A549 (cell line): Measurements from ENCODE around the gene EMC6. TPM values are rescaled to one million over a fixed set of nuclear protein-coding genes. Genes with fewer than 3 reads are reported as not detected.

Experiments
- ATAC-seq, 2 experiments: fragments of 200-7000 bp in 1 of 2; fragments of >200 bp in 1 of 2; cut with Nextera tagmentation in 1 of 2; cut with Tn5 transposase in 1 of 2; 3 replicates each; pipeline versions ENCODE4 v1.8.0 to v1.9.1; 2018 to 2020; ENCODE audit warnings: mild to moderate bottlenecking in 1 of 2, moderate library complexity in 1 of 2
- CTCF ChIA-PET: fragments of 300-600 bp; sonication (Branson Sonifier 250); formaldehyde crosslinking; extraction: SDS; loops from one replicate; lab custom pipeline; 2021; ENCODE audit warnings: antibody characterized with exemption, inconsistent platforms; lab: Yijun Ruan, JAX
- POLR2A ChIA-PET: fragments of 350-600 bp; formaldehyde crosslinking; extraction: SDS; loops from one replicate; lab custom pipeline; 2021; ENCODE audit warnings: antibody characterized with exemption, inconsistent platforms; lab: Yijun Ruan, JAX
- DNase-seq, 2 experiments: peaks; one replicate each; pipeline versions ENCODE4 v3.0.0 to v3.0.0-alpha.2; 2011 to 2016; ENCODE audit warnings: low read depth in 1 of 2, low spot score in 1 of 2
- FAIRE-seq: peaks from 2 replicates; lab custom pipeline; 2011; peaks lifted over from hg19 to GRCh38; lab: Jason Lieb, UNC
- H3K27ac ChIP-seq, 2 experiments: fragments of >200 bp; sonication (Bioruptor Twin); formaldehyde crosslinking; 3 replicates each; pipeline ENCODE4 v1.5.1; 2016 to 2017
- H3K4me1 ChIP-seq: fragments of >200 bp; sonication (Bioruptor Twin); formaldehyde crosslinking; 3 replicates; pipeline ENCODE4 v1.6.1; 2016
- H3K4me2 ChIP-seq: fragments of >200 bp; sonication (Bioruptor Twin); formaldehyde crosslinking; 3 replicates; pipeline ENCODE4 v1.6.1; 2016
- H3K4me3 ChIP-seq: fragments of >200 bp; sonication (Bioruptor Twin); formaldehyde crosslinking; 3 replicates; pipeline ENCODE4 v1.5.1; 2016
- H3K9me3 ChIP-seq: fragments of >200 bp; sonication (Bioruptor Twin); formaldehyde crosslinking; 3 replicates; pipeline ENCODE4 v1.6.1; 2016
- BCL3 ChIP-seq: fragments of >200 bp; sonication (Bioruptor Twin); formaldehyde crosslinking; IDR thresholded peaks from 3 replicates; pipeline ENCODE4 v1.6.1; 2016
- BHLHE40 ChIP-seq: IDR thresholded peaks from 2 replicates; pipeline ENCODE4 v1.6.1; 2012; ENCODE audit warnings: low read depth, low read length, inconsistent platforms
- E2F6 ChIP-seq: IDR thresholded peaks from 2 replicates; pipeline ENCODE4 v1.6.1; 2012; ENCODE audit warnings: low read depth, borderline replicate concordance
- ELK1 ChIP-seq: fragments of 150-350 bp; IDR thresholded peaks from 2 replicates; pipeline ENCODE4 v1.6.1; 2014; ENCODE audit warnings: low read depth, mild to moderate bottlenecking, low read length
- FOSL2 ChIP-seq, 2 experiments: fragments of 450-650 bp in 1 of 2; fragments of >200 bp in 1 of 2; sonication (Bioruptor Twin) in 1 of 2; formaldehyde crosslinking; IDR thresholded peaks; 2 replicates each; pipeline versions ENCODE4 v1.5.0 to v1.6.1; 2016 to 2020; ENCODE audit warnings: mild to moderate bottlenecking in 1 of 2, moderate library complexity in 1 of 2
- GATA3 ChIP-seq: IDR thresholded peaks from 2 replicates; pipeline ENCODE4 v1.6.1; 2012; ENCODE audit warnings: borderline replicate concordance
- JUN ChIP-seq, 2 experiments: fragments of >200 bp; sonication (Bioruptor Twin); formaldehyde crosslinking; IDR thresholded peaks; 2 replicates in 1 of 2; 3 replicates in 1 of 2; pipeline ENCODE4 v1.6.1; 2016 to 2017
- KDM1A ChIP-seq: fragments of 200-600 bp; sonication (generic); IDR thresholded peaks from 2 replicates; pipeline ENCODE4 v1.6.1; 2016; ENCODE audit warnings: low read depth, mild to moderate bottlenecking
- KDM5A ChIP-seq: fragments of 200-600 bp; sonication (generic); IDR thresholded peaks from 2 replicates; pipeline ENCODE4 v1.6.1; 2016; ENCODE audit warnings: antibody characterized with exemption, mild to moderate bottlenecking
- MAX ChIP-seq: IDR thresholded peaks from 2 replicates; pipeline ENCODE4 v1.6.1; 2012
- PBX3 ChIP-seq: IDR thresholded peaks from 2 replicates; pipeline ENCODE4 v1.6.1; 2012
- POLR2A ChIP-seq: IDR thresholded peaks from 2 replicates; pipeline ENCODE4 v1.6.1; 2012; ENCODE audit warnings: mild to moderate bottlenecking, low read length
- RARB ChIP-seq: fragments of 250-450 bp; sonication (Bioruptor Pico); IDR thresholded peaks from 2 replicates; pipeline ENCODE4 v1.8.0; 2021; ENCODE audit warnings: mild to moderate bottlenecking, moderate library complexity
- TFCP2L1 ChIP-seq: fragments of 250-450 bp; sonication (Bioruptor Pico); IDR thresholded peaks from 2 replicates; pipeline ENCODE4 v1.5.0; 2021; ENCODE audit warnings: mild to moderate bottlenecking
- TP53 ChIP-seq: fragments of 250-450 bp; sonication (Bioruptor Pico); IDR thresholded peaks from 2 replicates; pipeline ENCODE4 v1.5.0; 2021; ENCODE audit warnings: mild to moderate bottlenecking, moderate library complexity
- USF2 ChIP-seq: fragments of 450-650 bp; IDR thresholded peaks from 2 replicates; pipeline ENCODE4 v1.6.1; 2014; ENCODE audit warnings: antibody characterized with exemption
- WGBS: methylation state at CpG from one replicate; pipeline ENCODE4 v1.1.6; 2017; ENCODE audit errors: missing lambda C conversion rate; 5-methylcytosine and 5-hydroxymethylcytosine counted together
- polyA plus RNA-seq, 4 experiments: library from polyadenylated mRNA; depleted of rRNA in 3 of 4; stranded (reverse); fragments of >200 nt; fragmentation: RNase III in 1 of 4; extraction: RNeasy Plus Mini Kit Qiagen cat#74134 plus additional on column Dnase treatment in 1 of 4; gene quantifications; 2 replicates in 3 of 4; 3 replicates in 1 of 4; pipeline ENCODE4 v1.2.3, GENCODE V29; 2011 to 2017

EMC6 gene
- polyA plus RNA-seq, 2 of the 4 experiments (the other 2 are of a cell fraction) = 68.3 to 122 TPM

GRCh38 chr17:3636154-3636907, 32.3 kb upstream of the EMC6 start, which contains the start of the genes CTNS and SHPK:
Gene CTNS, plus strand, starts transcription at chr17:3636760. Its CDS starts 3,447 bp downstream, at chr17:3640207.
Gene SHPK, minus strand, starts transcription at chr17:3636250. Its CDS starts 31 bp downstream, at chr17:3636219.
- peak within 1 kb of the TSS; percentile 84 for H3K4me2 ChIP-seq
- peak; percentile 94 to 97 for ATAC-seq
- TF ChIP-seq ELK1 (no peak), BCL3 (peak; percentile 28; the same call in 2 of the 3 replicates), TFCP2L1 (CRISPR knock-in tag) (peak; percentile 15; the same call in 1 of the 2 replicates), PBX3 (peak; percentile 92), FOSL2 (IDR thresholded peaks at IDR 0.05) (no peak), FOSL2 (CRISPR knock-in tag; IDR thresholded peaks at IDR 0.05) (0 out of 2 replicates have a peak, but pooled peaks have one; percentile 16), USF2 (peak; percentile 99), E2F6 (peak; percentile 83), TP53 (CRISPR knock-in tag) (0 out of 2 replicates have a peak, but pooled peaks have one; percentile 43), RARB (no peak), MAX (peak; percentile 90), POLR2A (peak; percentile 93), JUN (IDR thresholded peaks at IDR 0.05) (peak; percentile 67 to 70; a peak in 4 of 5 replicates), GATA3 (no peak), KDM5A (peak; percentile 90), BHLHE40 (no peak)
- TF ChIP-seq, all 56 proteins: peak for 11
- FAIRE-seq (no peak), DNase-seq (peak; percentile 97 to 99)
- Histone ChIP-seq H3K4me3 (peak within 1 kb of the TSS; percentile 93), H3K9me3 (no peaks in the 10 kb centered on the region), H3K4me1 (peaks cover 14% of the 10 kb centered on the region), H3K27ac (peak within 1 kb of the TSS; percentile 90 to 97)
- 2% methylated on average over 27 of the region's 68 CpGs for WGBS
- ChIA-PET CTCF (interaction anchor here (0.5 to 3.8 kb wide), 12 partner anchors 11 to 851 kb away, joined by 3 to 27 read pairs (median 4); partner anchors contain the start of genes EMC6 and TAX1BP3), POLR2A (interaction anchor here (0.6 to 2.2 kb wide), 15 partner anchors 8 to 788 kb away, joined by 3 to 24 read pairs (median 3); partner anchors contain the start of gene HASPIN)

- ATAC-seq = peak; percentile 33 to 41
- POLR2A ChIA-PET = interaction anchor here (1.2 to 2.2 kb wide), 6 partner anchors 9 to 588 kb away, joined by 3 to 24 read pairs (median 6); partner anchors contain the start of gene HASPIN
- CTCF ChIA-PET = interaction anchor here (0.5 to 3.8 kb wide), 6 partner anchors 11 to 851 kb away, joined by 3 to 27 read pairs (median 6); no protein-coding TSS in a partner anchor
- DNase-seq = no peak
- 13% methylated on average over 16 of the region's 31 CpGs for WGBS
- TF ChIP-seq KDM5A = peak; percentile 68; the same call in 1 of the 2 replicates
- no peak for TF ChIP-seq KDM1A
- no peak for FAIRE-seq
- peak overlapping the region; percentile 90 to 97 for H3K27ac ChIP-seq
- H3K4me2 ChIP-seq = peak overlapping the region; percentile 84
- H3K4me1 ChIP-seq = peaks cover 14% of the 10 kb centered on the region
- no peaks in the 10 kb centered on the region for H3K9me3 ChIP-seq
- peak overlapping the region; percentile 93 for H3K4me3 ChIP-seq
These were observed 31.7 kb upstream of the EMC6 start for GRCh38 chr17:3636908-3637373.
